Stimulated activated CD4-positive, alpha-beta T cell treated with anti-CD3 and anti-CD28 coated beads, TNF-alpha, amount 100 ng/mL, for 1 hour (primary cell): ENCODE measurements around the gene BRWD1.

Experiments
- DNase-seq, 3 donors: peaks; one replicate each; pipeline ENCODE4 v3.0.0-alpha.2; 2020; ENCODE audit warnings: low read depth in 3 of 3, low spot score in 1 of 3

Gene BRWD1

GRCh38 chr21:39204134-39204533 lies 109.3 kb downstream of the BRWD1 start:
- no peak for DNase-seq

DNA sequence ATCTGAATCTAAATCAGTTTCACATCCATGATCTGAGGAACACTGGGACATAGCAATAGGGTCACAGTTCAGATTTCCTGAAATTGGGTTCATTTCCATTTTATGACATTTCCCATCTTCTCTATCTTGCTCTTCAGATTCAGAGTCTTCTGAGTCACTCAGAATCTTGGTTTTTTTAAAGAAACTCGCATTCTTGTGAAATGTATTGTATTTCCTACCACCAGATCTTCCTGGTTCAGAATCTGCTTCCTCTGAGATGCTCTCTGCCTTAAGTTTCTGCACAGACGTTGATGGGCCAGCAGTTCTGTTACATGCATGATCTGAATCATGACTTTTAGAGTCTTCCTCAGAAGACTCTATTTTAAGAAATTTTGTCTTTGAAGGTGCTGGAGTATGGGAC lies 114.6 kb downstream of the BRWD1 start:
- DNase-seq: no peak

- no peak for DNase-seq
Measured at GRCh38 chr21:39197448-39198233, 115.8 kb downstream of the BRWD1 start.

DNA sequence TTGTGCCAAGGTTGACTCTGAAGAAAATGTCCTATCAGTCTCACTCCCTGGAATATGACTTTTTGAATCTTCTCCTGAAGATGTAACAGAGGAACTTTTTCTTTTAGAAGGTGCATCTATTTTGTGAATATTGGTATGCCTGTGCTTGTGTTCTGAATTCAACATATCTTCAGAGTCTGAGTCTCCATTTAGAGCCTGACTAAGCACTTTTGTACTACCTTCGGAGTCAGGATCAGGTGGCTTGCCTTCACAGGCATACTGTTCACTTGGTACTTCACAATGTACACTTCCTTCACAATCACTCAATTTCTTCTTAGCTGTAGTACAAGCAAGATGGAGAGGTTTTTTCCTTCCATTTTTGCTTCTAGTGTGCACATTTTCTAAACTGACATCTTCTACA lies 116.6 kb downstream of the BRWD1 start:
- DNase-seq: no peak

GRCh38 chr21:39196310-39196709 lies 117.1 kb downstream of the BRWD1 start:
- DNase-seq: no peak

DNA sequence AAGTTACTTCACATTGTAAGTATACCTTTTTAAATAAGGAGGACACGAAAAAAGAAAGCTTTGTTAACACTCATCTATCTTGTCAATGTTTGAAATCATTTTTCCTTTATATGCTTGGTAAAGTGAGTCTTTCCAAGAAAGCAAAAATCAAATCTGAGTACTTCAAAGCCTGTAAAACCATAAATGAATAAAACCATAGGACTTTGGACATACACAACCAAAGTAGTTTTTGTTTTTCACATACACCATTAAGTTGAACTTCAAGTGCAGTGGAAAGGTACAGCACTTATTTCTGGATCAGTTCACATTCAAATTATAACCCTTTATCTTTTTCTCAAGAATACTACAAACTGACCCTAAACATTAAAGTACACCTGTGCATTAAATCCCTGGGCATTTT lies 120.1 kb downstream of the BRWD1 start:
- no peak for DNase-seq

DNA sequence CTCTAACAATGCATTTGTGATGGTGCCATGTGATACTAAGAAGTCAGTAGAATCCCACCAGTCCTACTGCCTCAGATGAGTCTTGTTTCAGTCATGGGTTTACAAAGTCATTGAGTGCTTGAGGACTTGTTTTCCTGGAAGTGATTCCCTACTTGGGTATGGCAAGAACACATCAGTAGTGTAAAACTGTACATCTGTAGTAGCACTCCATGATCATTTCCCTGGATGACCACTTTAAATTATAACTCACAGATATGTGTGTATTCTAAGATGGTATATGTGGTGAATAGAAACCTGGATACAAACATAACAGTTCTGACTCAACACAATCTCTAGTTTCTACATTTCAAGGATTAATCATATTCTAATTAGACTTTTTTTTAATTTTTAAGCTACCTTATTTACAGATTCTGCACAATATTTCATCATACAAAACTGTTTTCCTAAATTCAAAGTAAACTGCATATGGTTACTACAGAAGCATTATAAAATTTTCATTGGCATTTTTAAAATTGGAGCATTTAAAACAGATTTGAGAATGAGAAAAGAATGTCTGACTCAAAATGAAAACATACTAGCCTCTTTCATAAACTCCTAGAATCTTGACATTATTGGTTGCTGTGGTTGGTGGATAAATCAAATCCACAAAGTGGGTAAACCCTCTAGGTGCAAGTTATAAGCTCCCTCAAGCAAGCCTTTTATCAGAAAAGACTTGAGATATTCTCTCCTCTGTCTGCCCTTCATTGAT lies 123.4 kb downstream of the BRWD1 start:
- no peak for DNase-seq

GRCh38 chr21:39188521-39189139 lies 124.8 kb downstream of the BRWD1 start:
- no peak for DNase-seq

GRCh38 chr21:39187141-39187540 lies 126.3 kb downstream of the BRWD1 start:
- no peak for DNase-seq

GRCh38 chr21:39186676-39187075 lies 126.8 kb downstream of the BRWD1 start:
- DNase-seq: no peak

DNA sequence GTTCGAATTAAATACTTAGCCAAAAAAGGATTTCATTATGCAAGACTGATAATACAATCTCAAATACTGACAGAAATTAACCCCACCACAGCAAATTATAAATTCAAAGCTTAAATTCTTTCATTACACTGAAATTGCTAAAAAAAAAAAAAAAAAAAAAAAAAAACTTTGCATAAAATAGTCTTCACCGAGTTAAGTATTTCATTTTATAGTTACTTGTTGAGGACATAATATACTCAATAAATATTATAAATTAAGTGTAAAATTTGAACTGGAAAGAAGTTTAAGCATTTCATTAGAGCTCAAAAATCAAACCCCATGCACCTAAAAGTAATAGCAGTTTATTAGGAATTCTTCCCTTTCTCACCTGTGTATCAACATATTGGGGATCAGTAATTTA lies 128.3 kb downstream of the BRWD1 start:
- no peak for DNase-seq

DNA sequence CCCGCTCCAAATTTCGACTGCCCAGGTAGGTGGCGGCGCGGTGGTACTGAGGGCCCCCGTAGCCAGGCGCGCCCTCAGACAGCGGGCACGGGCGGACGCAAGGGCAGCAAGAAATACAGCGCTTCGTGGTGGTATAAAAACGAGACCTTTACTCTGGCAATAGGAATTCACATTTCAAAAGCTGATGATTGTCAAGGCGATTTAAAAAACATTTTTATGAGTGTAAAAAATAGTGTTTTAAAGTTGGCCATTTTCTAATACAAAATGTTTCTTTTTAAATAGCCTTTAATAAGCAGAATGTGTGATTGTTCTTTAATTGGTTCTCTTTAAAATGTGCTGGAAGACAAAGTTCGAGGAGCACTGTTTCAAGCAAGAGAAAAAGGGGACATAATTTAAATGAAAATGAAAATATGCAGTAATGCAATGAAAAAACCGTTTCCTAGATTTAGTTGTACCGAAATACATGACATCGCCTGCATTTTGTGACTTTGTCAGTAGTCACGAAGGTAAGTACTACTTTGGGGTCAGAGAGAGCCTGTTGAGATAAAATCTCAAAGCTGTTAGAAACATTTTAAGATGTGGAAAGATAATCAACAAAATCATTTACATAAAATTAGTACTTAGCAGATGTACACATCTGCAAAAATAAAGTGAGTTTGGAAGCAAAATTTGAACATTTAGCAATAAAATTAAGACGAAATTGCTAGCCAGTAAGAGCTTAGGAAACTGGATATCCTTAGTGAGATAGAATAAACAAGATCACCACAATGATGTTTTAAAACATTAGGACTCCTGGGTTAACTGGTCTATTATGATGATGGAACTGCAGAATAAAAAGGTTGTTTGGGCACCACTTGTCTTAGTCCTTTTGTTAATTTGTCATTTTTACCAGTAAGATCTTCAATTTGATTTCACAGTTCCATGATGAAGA lies 129.1 kb downstream of the BRWD1 start:
- no peak for DNase-seq

DNA sequence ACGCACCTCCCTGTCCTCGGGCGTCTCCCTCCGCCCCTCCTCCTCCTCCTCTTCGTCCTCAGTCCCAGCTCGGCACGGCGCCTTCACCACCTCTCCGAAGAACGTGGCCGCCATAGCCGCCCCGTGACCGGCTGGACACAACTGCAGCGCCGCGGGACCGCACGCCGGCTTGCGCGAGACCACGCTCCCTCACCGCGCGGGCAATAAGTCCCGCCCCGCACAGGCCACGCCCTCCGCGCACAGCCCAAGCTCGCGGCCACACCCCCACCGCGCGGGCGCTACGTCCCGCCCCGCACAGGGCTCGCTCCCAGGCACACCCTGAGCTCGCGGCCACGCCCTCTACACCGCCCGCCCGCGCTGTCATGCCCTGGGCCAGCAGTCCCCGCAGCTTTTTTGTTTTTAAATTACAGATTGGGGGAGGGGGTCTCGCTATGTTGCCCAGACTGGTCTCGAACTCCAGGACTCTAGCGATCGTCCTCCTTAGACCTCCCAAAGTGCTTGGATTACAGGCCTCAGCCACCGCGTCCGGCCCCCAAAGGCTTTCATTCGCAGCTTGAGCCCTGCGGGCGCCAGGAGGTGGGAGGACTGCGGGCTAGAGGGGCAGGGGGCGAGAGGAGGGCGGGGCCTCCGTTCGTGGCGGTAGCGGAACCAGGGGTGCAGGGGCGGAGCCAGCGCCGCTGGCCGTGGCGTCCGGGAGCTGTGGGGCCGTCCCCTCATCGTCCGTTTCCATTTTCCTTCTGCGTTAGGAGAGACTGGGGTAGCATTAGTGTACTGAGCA lies 130.0 kb downstream of the BRWD1 start, which contains the start of gene PSMG1:
TSS of gene PSMG1 (minus strand) at position 180 of the 778 bp plus-strand sequence. CDS start at position 114, 66 bp downstream.
- peak; percentile 78 to 95 (median 86) for DNase-seq

GRCh38 chr21:39182484-39183271 lies 130.8 kb downstream of the BRWD1 start:
- no peak for DNase-seq

- DNase-seq: no peak
Measured at GRCh38 chr21:39182016-39182415, 131.4 kb downstream of the BRWD1 start.

- DNase-seq: no peak
Measured at GRCh38 chr21:39181205-39181818, 132.1 kb downstream of the BRWD1 start.

GRCh38 chr21:39180429-39181019 lies 132.9 kb downstream of the BRWD1 start:
- DNase-seq: no peak

- no peak for DNase-seq
Measured at GRCh38 chr21:39178421-39178820, 135.0 kb downstream of the BRWD1 start.
